HCT116 (cell line): Measurements from ENCODE around the gene CGRRF1. TPM values are rescaled to one million over a fixed set of nuclear protein-coding genes. Genes with fewer than 3 reads are reported as not detected.

Experiments used
- ATAC-seq: fragments of 200-7000 bp; cut with Tn5 transposase; 2 replicates; pipeline ENCODE4 v1.9.1; 2020; ENCODE audit warnings: mild to moderate bottlenecking, moderate library complexity
- BruUV-seq: library from RNA; stranded (reverse); fragments of 400-500 nt; replicated peaks from 2 replicates; lab custom pipeline; 2021; lab: Mats Ljungman, UMichigan
- CTCF ChIA-PET: fragments of 300-600 bp; sonication (Branson Sonifier 250); formaldehyde crosslinking; loops from one replicate; lab custom pipeline; 2021; ENCODE audit warnings: antibody characterized with exemption; lab: Charles Lee
- POLR2A ChIA-PET: fragments of 300-600, 350-600 bp; sonication (Branson Sonifier 250); formaldehyde crosslinking; loops from one replicate; lab custom pipeline; 2021; ENCODE audit warnings: antibody characterized with exemption; lab: Charles Lee
- RAD21 ChIA-PET, 2 experiments: fragments of 300-600 bp; sonication (Branson Sonifier 250); formaldehyde crosslinking; loops; one replicate each; lab custom pipeline; 2023; ENCODE audit warnings: low total read pairs in 2 of 2; ENCODE audit not compliant: uncharacterized antibody in 2 of 2, unreplicated experiment in 2 of 2, low non-redundant PET in 1 of 2; lab: Charles Lee
- DNase-seq: peaks from one replicate; pipeline ENCODE4 v3.0.0-alpha.2; 2010; ENCODE audit warnings: low read depth, low spot score
- H2AFZ ChIP-seq: fragments of 200-600 bp; shearing (Covaris generic), sonication (generic); 2 replicates; pipeline ENCODE4 v1.6.1; 2017; ENCODE audit warnings: low read depth, mixed run types, mixed read lengths, antibody characterized with exemption, low read length; ENCODE audit not compliant: poor library complexity, severe bottlenecking
- H3K27ac ChIP-seq: 2 replicates; pipeline ENCODE4 v1.5.1; 2012; ENCODE audit warnings: low read depth, low read length
- H3K27me3 ChIP-seq: fragments of 200-600 bp; sonication (generic); 2 replicates; pipeline ENCODE4 v1.6.1; 2016; ENCODE audit warnings: mixed run types, low read length, mixed read lengths; ENCODE audit not compliant: insufficient read depth
- H3K36me3 ChIP-seq, 2 experiments: fragments of 200-500 bp in 1 of 2; fragments of 200-600 bp in 1 of 2; sonication (Bioruptor generic) in 1 of 2; sonication (generic) in 1 of 2; 2 replicates each; pipeline versions ENCODE4 v1.5.1 to v1.6.1; 2014 to 2016; ENCODE audit warnings: low read length in 2 of 2, inconsistent platforms in 1 of 2, mixed read lengths in 1 of 2, mixed run types in 1 of 2; ENCODE audit not compliant: insufficient read depth in 2 of 2, control insufficient read depth in 1 of 2
- H3K4me1 ChIP-seq, 2 experiments: fragments of 200-600 bp in 1 of 2; sonication (generic) in 1 of 2; 2 replicates each; pipeline versions ENCODE4 v1.5.1 to v1.6.1; 2012 to 2017; ENCODE audit warnings: low read length in 2 of 2, inconsistent platforms in 1 of 2, mild to moderate bottlenecking in 1 of 2, mixed read lengths in 1 of 2, mixed run types in 1 of 2, moderate library complexity in 1 of 2; ENCODE audit not compliant: insufficient read depth in 2 of 2, control insufficient read depth in 1 of 2
- H3K4me2 ChIP-seq: fragments of 200-600 bp; sonication (generic); 2 replicates; pipeline ENCODE4 v1.6.1; 2017; ENCODE audit warnings: mixed run types, low read length, mixed read lengths
- H3K4me3 ChIP-seq, 2 experiments: fragments of 200-600 bp in 1 of 2; sonication (generic) in 1 of 2; replicated peaks in 1 of 2; 2 replicates each; pipeline ENCODE4 v1.5.1; 2011 to 2016; ENCODE audit warnings: low read length in 2 of 2, control low read depth in 1 of 2, low read depth in 1 of 2, mild to moderate bottlenecking in 1 of 2, mixed read lengths in 1 of 2, mixed run types in 1 of 2
- H3K79me2 ChIP-seq: fragments of 200-600 bp; sonication (generic); 2 replicates; pipeline ENCODE4 v1.6.1; 2017; ENCODE audit warnings: mild to moderate bottlenecking, mixed run types, low read length, moderate library complexity, mixed read lengths; ENCODE audit not compliant: insufficient read depth
- H3K9ac ChIP-seq: fragments of 200-600 bp; sonication (generic); 2 replicates; pipeline ENCODE4 v1.6.1; 2016; ENCODE audit warnings: low read length, mixed read lengths
- H3K9me2 ChIP-seq: fragments of 200-600 bp; sonication (generic), shearing (Covaris generic); 2 replicates; pipeline ENCODE4 v1.6.1; 2017; ENCODE audit warnings: mixed run types, mild to moderate bottlenecking, moderate library complexity; ENCODE audit not compliant: insufficient read depth
- H3K9me3 ChIP-seq, 2 experiments: fragments of 200-500 bp in 1 of 2; fragments of 200-600 bp in 1 of 2; sonication (Bioruptor generic) in 1 of 2; sonication (generic) in 1 of 2; 2 replicates each; pipeline ENCODE4 v1.6.1; 2014 to 2017; ENCODE audit warnings: low read length in 2 of 2, mixed read lengths in 2 of 2, inconsistent platforms in 1 of 2, low read depth in 1 of 2, mild to moderate bottlenecking in 1 of 2, mixed run types in 1 of 2, moderate library complexity in 1 of 2; ENCODE audit not compliant: control insufficient read depth in 1 of 2, insufficient read depth in 1 of 2
- H4K20me1 ChIP-seq: fragments of 200-600 bp; sonication (generic), shearing (Covaris generic); 2 replicates; pipeline ENCODE4 v1.6.1; 2017; ENCODE audit warnings: mixed run types, mild to moderate bottlenecking, moderate library complexity; ENCODE audit not compliant: insufficient read depth
- CBX3 ChIP-seq: IDR thresholded peaks from 2 replicates; pipeline ENCODE4 v1.6.1; 2012; ENCODE audit warnings: low read depth
- CEBPB ChIP-seq: IDR thresholded peaks from 2 replicates; pipeline ENCODE4 v1.6.1; 2012; ENCODE audit warnings: low read depth
- EGR1 ChIP-seq: IDR thresholded peaks from 2 replicates; pipeline ENCODE4 v1.6.1; 2012; ENCODE audit warnings: low read depth
- ELF1 ChIP-seq: IDR thresholded peaks from 2 replicates; pipeline ENCODE4 v1.6.1; 2012; ENCODE audit warnings: low read depth, borderline replicate concordance
- EZH2 ChIP-seq: fragments of 200-600 bp; sonication (generic); IDR thresholded peaks from 2 replicates; pipeline ENCODE4 v1.6.1; 2017; ENCODE audit warnings: antibody characterized with exemption, mixed run types
- EZH2phosphoT487 ChIP-seq: fragments of 200-600 bp; IDR thresholded peaks from 2 replicates; pipeline ENCODE4 v1.6.1; 2018; ENCODE audit warnings: antibody characterized with exemption, borderline replicate concordance
- FOSL1 ChIP-seq: IDR thresholded peaks from 2 replicates; pipeline ENCODE4 v1.6.1; 2012; ENCODE audit warnings: low read depth
- JUND ChIP-seq: IDR thresholded peaks from 2 replicates; pipeline ENCODE4 v1.6.1; 2012
- POLR2A ChIP-seq: IDR thresholded peaks from 2 replicates; pipeline ENCODE4 v1.7.0; 2011; ENCODE audit warnings: borderline replicate concordance; ENCODE audit not compliant: insufficient read depth, insufficient read length; ENCODE audit errors: extremely low read depth
- POLR2AphosphoS5 ChIP-seq: IDR thresholded peaks from 2 replicates; pipeline ENCODE4 v1.6.1; 2011; ENCODE audit warnings: mild to moderate bottlenecking, low read depth, low read length, moderate library complexity
- SIN3A ChIP-seq: IDR thresholded peaks from 2 replicates; pipeline ENCODE4 v1.6.1; 2012; ENCODE audit warnings: low read depth
- SRF ChIP-seq: IDR thresholded peaks from 2 replicates; pipeline ENCODE4 v1.6.1; 2012; ENCODE audit warnings: low read depth
- TCF7L2 ChIP-seq: IDR thresholded peaks from 2 replicates; pipeline ENCODE4 v1.7.0; 2011; ENCODE audit warnings: borderline replicate concordance, inconsistent platforms; ENCODE audit not compliant: insufficient read depth, insufficient read length; ENCODE audit errors: extremely low read depth
- YY1 ChIP-seq: IDR thresholded peaks from 2 replicates; pipeline ENCODE4 v1.6.1; 2011; ENCODE audit warnings: low read length, low read depth, moderate library complexity, mild to moderate bottlenecking; ENCODE audit not compliant: insufficient replicate concordance; ENCODE audit errors: extremely low read depth
- ZFX ChIP-seq: fragments of 450-650 bp; IDR thresholded peaks from 2 replicates; pipeline ENCODE4 v1.6.1; 2017
- ZNF274 ChIP-seq: fragments of 200-500 bp; sonication (Bioruptor generic); IDR thresholded peaks from 2 replicates; pipeline ENCODE4 v1.6.1; 2014; ENCODE audit warnings: mild to moderate bottlenecking, low read depth, low read length, inconsistent platforms
- intact Hi-C: fragments of 100-400 bp; cut with micrococcal nuclease; formaldehyde crosslinking; loops from 2 replicates; pipeline ENCODE4 v1.10.0; 2022
- total RNA-seq: library from RNA; stranded (reverse); gene quantifications from one replicate; pipeline ENCODE4 v1.2.1, GENCODE V29; 2021; ENCODE audit not compliant: unreplicated experiment
- TF ChIP-seq, protein P1 (sequence below): IDR thresholded peaks from 2 replicates; pipeline ENCODE4 v1.6.1; 2012
- TF ChIP-seq, protein P2 (sequence below), 3 experiments: fragments of 200-600 bp in 1 of 3; sonication (generic) in 1 of 3; IDR thresholded peaks in 2 of 3; conservative IDR thresholded peaks in 1 of 3; 2 replicates each; pipeline ENCODE4 v1.5.1; 2012 to 2017; ENCODE audit warnings: low read depth in 2 of 3, low read length in 2 of 3, antibody characterized with exemption in 1 of 3, borderline replicate concordance in 1 of 3, control low read depth in 1 of 3, mild to moderate bottlenecking in 1 of 3, mixed read lengths in 1 of 3, mixed run types in 1 of 3, moderate library complexity in 1 of 3; ENCODE audit not compliant: insufficient read depth in 1 of 3
- TF ChIP-seq, protein P3 (sequence below): IDR thresholded peaks from 2 replicates; pipeline ENCODE4 v1.6.1; 2011; ENCODE audit warnings: mild to moderate bottlenecking, low read length, moderate library complexity; ENCODE audit not compliant: insufficient replicate concordance; ENCODE audit errors: extremely low read depth
- TF ChIP-seq, protein P4 (sequence below): IDR thresholded peaks from 2 replicates; pipeline ENCODE4 v1.6.1; 2012

CGRRF1 gene
- total RNA-seq, 1 experiment from 2014 or later = 15.9 TPM

DNA sequence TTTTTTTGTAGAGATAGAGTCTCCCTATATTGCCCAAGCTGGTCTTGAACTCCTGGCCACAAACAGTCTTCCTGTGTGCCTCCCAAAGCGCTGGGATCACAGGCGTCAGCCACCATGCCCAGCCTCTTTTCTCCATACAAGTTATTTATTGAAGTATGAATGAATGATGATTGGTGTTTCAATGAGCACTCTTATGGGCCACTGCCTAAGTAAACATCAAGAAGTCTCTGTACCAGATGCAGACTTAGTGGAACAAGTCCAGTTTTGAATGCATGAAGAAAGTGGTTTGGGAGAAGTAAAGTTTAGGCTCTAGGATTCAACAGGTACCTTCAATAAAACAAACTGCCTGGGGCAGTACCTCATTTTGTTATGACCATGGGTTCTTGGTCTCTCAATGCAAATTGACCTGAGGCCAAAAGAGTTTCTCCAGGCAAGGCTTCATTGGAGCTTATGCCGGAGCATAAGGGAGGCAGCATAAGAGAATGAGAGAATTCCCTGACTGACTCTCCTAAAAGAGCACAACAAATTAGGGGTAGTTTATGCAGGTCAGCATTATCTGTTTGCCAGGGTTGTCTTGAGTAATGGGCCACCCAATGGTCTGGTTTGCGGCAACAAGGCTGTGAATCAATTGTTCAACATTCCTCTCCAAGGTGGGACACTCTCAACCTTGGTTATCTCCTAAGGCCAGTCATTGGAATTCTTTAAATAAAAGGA is 19.8 kb upstream of the CGRRF1 start:
- intact Hi-C loops = loop anchor here (5.0 kb wide), 1 partner anchor 282 kb away; no protein-coding TSS in a partner anchor
- peak overlapping the region; percentile 87 to 94 for H3K4me3 ChIP-seq
- no peaks in the 10 kb centered on the region for H3K9me3 ChIP-seq
- H4K20me1 ChIP-seq = 0 out of 2 replicates have a peak, but pooled peaks cover 4% of the 10 kb centered on the region
- H3K4me1 ChIP-seq = peaks cover 21 to 38% of the 10 kb centered on the region in 2 experiments
- peaks cover 37% of the 10 kb centered on the region for H3K79me2 ChIP-seq
- H3K27me3 ChIP-seq = no peaks in the 10 kb centered on the region
- TF ChIP-seq, protein P1, sequence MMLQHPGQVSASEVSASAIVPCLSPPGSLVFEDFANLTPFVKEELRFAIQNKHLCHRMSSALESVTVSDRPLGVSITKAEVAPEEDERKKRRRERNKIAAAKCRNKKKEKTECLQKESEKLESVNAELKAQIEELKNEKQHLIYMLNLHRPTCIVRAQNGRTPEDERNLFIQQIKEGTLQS = no peak
- TF ChIP-seq, protein P2, sequence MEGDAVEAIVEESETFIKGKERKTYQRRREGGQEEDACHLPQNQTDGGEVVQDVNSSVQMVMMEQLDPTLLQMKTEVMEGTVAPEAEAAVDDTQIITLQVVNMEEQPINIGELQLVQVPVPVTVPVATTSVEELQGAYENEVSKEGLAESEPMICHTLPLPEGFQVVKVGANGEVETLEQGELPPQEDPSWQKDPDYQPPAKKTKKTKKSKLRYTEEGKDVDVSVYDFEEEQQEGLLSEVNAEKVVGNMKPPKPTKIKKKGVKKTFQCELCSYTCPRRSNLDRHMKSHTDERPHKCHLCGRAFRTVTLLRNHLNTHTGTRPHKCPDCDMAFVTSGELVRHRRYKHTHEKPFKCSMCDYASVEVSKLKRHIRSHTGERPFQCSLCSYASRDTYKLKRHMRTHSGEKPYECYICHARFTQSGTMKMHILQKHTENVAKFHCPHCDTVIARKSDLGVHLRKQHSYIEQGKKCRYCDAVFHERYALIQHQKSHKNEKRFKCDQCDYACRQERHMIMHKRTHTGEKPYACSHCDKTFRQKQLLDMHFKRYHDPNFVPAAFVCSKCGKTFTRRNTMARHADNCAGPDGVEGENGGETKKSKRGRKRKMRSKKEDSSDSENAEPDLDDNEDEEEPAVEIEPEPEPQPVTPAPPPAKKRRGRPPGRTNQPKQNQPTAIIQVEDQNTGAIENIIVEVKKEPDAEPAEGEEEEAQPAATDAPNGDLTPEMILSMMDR (IDR thresholded peaks at IDR 0.05 in 2 of 3, conservative IDR thresholded peaks at IDR 0.05 in 1 of 3; ENCODE audit: borderline replicate concordance in 1 of 3, insufficient read depth in 1 of 3, low read depth in 2 of 3, low read length in 2 of 3) = no peak
- TF ChIP-seq, protein P3, sequence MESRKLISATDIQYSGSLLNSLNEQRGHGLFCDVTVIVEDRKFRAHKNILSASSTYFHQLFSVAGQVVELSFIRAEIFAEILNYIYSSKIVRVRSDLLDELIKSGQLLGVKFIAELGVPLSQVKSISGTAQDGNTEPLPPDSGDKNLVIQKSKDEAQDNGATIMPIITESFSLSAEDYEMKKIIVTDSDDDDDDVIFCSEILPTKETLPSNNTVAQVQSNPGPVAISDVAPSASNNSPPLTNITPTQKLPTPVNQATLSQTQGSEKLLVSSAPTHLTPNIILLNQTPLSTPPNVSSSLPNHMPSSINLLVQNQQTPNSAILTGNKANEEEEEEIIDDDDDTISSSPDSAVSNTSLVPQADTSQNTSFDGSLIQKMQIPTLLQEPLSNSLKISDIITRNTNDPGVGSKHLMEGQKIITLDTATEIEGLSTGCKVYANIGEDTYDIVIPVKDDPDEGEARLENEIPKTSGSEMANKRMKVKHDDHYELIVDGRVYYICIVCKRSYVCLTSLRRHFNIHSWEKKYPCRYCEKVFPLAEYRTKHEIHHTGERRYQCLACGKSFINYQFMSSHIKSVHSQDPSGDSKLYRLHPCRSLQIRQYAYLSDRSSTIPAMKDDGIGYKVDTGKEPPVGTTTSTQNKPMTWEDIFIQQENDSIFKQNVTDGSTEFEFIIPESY = no peak
- TF ChIP-seq SIN3A = no peak
- TF ChIP-seq EGR1 = no peak
- TF ChIP-seq JUND = no peak
- TF ChIP-seq EZH2 = no peak
- TF ChIP-seq EZH2phosphoT487 = no peak
- no peak for TF ChIP-seq ZNF274
- TF ChIP-seq FOSL1 = no peak
- TF ChIP-seq SRF = no peak
- TF ChIP-seq ELF1 = no peak
- TF ChIP-seq, protein P4, sequence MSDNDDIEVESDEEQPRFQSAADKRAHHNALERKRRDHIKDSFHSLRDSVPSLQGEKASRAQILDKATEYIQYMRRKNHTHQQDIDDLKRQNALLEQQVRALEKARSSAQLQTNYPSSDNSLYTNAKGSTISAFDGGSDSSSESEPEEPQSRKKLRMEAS = no peak
- TF ChIP-seq TCF7L2 = no peak
- TF ChIP-seq POLR2AphosphoS5 = no peak
- no peak for TF ChIP-seq CBX3
- no peak for TF ChIP-seq ZFX
- no peak for TF ChIP-seq CEBPB
- no peak for TF ChIP-seq YY1
- no peak for TF ChIP-seq POLR2A
- peak overlapping the region; percentile 81 for H3K9ac ChIP-seq
- ChIA-PET CTCF (no interaction called here), RAD21 (no interaction called here), POLR2A (interaction anchor here (3.6 kb wide), 1 partner anchor 19 kb away, joined by 16 read pairs; the partner anchor contains the start of gene CGRRF1)
- H3K27ac ChIP-seq = peak overlapping the region; percentile 96
- H3K36me3 ChIP-seq = no peaks in the 10 kb centered on the region
- ATAC-seq = no peak
- DNase-seq = no peak
- peak overlapping the region; percentile 87 for H3K4me2 ChIP-seq
- H2AFZ ChIP-seq = peak overlapping the region; percentile 89
- no peaks in the 10 kb centered on the region for H3K9me2 ChIP-seq
- TSS peak; percentile 61 for BruUV-seq
